LNCaP clone FGC (cell line): ENCODE results near the gene THRB.
A peak's percentile ranks its signal among the peaks of the same experiment; 100 is the strongest.

Source experiments
- DNase-seq: peaks from one replicate; pipeline ENCODE4 v3.0.0-alpha.2; 2011; ENCODE audit warnings: low read depth
- H3K4me3 ChIP-seq: 2 replicates; pipeline ENCODE4 v1.5.1; 2011; ENCODE audit warnings: mild to moderate bottlenecking, low read depth, low read length, control low read depth
- TF ChIP-seq, protein P1 (sequence below): IDR thresholded peaks from 2 replicates; pipeline ENCODE4 v1.5.1; 2012; ENCODE audit warnings: mild to moderate bottlenecking; ENCODE audit not compliant: control insufficient read depth, insufficient read depth; ENCODE audit errors: extremely low read depth

Gene THRB

GRCh38 chr3:24211381-24211780, 283.3 kb downstream of the THRB start:
- no peak overlapping the region for H3K4me3 ChIP-seq
- DNase-seq: no peak
- TF ChIP-seq, protein P1, sequence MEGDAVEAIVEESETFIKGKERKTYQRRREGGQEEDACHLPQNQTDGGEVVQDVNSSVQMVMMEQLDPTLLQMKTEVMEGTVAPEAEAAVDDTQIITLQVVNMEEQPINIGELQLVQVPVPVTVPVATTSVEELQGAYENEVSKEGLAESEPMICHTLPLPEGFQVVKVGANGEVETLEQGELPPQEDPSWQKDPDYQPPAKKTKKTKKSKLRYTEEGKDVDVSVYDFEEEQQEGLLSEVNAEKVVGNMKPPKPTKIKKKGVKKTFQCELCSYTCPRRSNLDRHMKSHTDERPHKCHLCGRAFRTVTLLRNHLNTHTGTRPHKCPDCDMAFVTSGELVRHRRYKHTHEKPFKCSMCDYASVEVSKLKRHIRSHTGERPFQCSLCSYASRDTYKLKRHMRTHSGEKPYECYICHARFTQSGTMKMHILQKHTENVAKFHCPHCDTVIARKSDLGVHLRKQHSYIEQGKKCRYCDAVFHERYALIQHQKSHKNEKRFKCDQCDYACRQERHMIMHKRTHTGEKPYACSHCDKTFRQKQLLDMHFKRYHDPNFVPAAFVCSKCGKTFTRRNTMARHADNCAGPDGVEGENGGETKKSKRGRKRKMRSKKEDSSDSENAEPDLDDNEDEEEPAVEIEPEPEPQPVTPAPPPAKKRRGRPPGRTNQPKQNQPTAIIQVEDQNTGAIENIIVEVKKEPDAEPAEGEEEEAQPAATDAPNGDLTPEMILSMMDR: no peak

GRCh38 chr3:24202071-24202470, 292.6 kb downstream of the THRB start:
- TF ChIP-seq, protein P1: no peak
- DNase-seq: no peak
- H3K4me3 ChIP-seq: no peak overlapping the region

- H3K4me3 ChIP-seq: no peak overlapping the region
- TF ChIP-seq, protein P1: no peak
- no peak for DNase-seq
Observed at GRCh38 chr3:24201301-24201700, 293.3 kb downstream of the THRB start.

- no peak overlapping the region for H3K4me3 ChIP-seq
- TF ChIP-seq, protein P1: no peak
- DNase-seq: no peak
Observed at GRCh38 chr3:24199775-24200247, 294.8 kb downstream of the THRB start.

GRCh38 chr3:24199300-24199699, 295.4 kb downstream of the THRB start:
- TF ChIP-seq, protein P1: no peak
- H3K4me3 ChIP-seq: no peak overlapping the region
- no peak for DNase-seq

GRCh38 chr3:24198728-24199127, 295.9 kb downstream of the THRB start:
- DNase-seq: no peak
- TF ChIP-seq, protein P1: no peak
- no peak overlapping the region for H3K4me3 ChIP-seq

DNA sequence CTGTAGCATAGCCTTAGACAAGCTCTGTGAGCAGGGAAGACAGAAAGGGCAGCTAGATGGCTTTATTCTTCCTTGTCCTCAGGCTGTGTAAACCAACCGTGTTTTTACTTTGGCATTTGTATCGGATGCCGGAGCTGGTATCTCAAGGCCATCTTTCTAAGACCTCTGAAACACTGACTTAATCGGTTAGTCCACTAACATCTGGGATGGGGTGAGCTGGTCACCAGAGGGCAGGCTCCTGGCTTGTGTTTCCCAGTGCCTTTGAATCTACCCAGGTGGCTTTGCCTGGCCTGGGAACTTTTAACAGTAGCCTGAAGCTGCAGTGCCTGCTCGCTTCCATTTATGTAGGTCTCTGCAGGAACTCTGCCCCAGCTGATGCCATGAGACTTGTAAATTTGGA, 296.8 kb downstream of the THRB start:
- no peak overlapping the region for H3K4me3 ChIP-seq
- TF ChIP-seq, protein P1: 0 out of 2 replicates have a peak, but pooled peaks have one; percentile 6
- no peak for DNase-seq
